HG02973 (cell line): ENCODE data around the gene RILPL2.
"Not testable (repeated sequence)": the region's sequence is repeated elsewhere in the genome, so short reads cannot be mapped to it uniquely, and the experiment has no call there.

Experiments used
- ATAC-seq: cut with Tn5 transposase; IDR thresholded peaks from one replicate; pipeline ENCODE4 v1.9.1; 2021; ENCODE audit warnings: moderate library complexity; ENCODE audit not compliant: unreplicated experiment

Gene RILPL2

GRCh38 chr12:123436017-123436964, at the start of gene RILPL2:
Gene RILPL2 (minus strand): TSS chr12:123436684. CDS start chr12:123436420, 264 bp downstream.
- ATAC-seq: peak; percentile 74

DNA sequence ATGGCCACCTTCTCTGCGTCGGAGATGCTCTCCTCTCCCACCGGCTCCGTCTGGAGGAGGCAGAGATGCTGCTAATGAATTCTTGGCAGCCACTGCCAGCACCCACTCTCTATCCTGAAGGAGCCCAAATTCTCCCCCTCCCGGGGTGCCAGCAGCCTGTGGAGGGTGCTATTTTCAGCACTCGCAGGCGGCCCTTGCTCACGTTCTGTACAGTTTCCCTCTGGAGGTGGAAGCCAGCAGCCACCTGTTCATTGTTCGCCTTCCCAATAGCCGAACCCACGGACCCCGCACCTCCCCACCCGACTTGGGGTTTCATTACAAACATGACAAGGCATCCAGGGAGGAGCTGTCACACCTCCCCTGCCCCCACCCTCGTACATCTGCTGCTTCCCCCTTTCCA, 49.3 kb upstream of the RILPL2 start:
- no peak for ATAC-seq

DNA sequence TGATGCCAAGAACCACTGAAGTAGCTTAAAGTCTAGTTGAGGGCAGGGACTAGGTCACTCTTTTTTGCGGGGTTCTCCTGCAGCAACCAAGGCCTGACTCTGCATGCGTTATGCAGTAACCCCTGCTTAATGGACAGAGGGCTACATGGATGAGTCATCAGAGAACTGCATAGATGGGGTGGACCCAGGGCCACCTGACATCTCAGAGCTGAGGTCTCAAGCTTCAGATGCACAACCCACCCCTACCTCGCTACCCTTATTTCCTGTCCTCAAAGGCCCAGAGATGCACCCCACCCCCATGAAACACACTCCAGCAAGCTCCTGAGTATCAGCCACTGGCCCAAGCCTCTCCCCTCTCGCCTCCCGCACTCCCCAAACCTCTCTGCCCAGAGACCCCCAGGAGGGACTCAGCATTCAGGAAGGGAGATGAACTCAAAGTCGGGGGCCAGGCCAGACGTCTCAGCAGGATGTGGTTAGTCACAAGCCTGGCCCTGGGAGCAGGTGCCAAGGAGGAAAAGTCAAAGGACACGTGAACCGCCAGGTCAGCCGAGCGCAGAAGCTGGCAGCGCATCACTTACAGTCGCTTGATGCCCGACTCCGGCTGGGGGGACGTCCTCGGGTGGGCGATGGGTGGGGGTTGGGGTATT, 47.2 kb upstream of the RILPL2 start:
- no peak for ATAC-seq

DNA sequence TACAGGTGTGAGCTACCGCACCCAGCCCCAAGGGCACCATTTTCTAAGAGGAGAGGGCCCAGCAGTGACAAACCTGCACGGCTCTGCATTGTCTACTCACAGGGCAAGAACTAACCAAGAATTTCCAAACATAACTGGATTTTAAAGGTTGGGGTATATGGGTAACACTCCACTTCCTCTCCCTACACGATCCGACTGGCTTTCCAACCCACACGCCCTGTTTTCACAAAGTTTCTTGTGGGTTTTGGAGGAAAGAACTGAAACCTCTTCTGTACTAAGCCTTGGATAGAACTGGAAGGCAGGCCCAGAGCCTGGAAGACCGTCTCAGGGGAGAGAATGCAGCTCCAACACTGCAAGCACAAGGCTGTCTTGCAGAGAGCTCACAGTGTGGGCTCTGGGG, 46.4 kb upstream of the RILPL2 start:
- no peak for ATAC-seq

GRCh38 chr12:123481251-123481650, 44.8 kb upstream of the RILPL2 start:
- ATAC-seq: not testable (repeated sequence)

GRCh38 chr12:123479442-123480180, 43.1 kb upstream of the RILPL2 start:
- ATAC-seq: no peak

GRCh38 chr12:123478762-123479161, 42.3 kb upstream of the RILPL2 start:
- ATAC-seq: no peak

- ATAC-seq: no peak
These were observed 41.6 kb upstream of the RILPL2 start for GRCh38 chr12:123478069-123478468.

DNA sequence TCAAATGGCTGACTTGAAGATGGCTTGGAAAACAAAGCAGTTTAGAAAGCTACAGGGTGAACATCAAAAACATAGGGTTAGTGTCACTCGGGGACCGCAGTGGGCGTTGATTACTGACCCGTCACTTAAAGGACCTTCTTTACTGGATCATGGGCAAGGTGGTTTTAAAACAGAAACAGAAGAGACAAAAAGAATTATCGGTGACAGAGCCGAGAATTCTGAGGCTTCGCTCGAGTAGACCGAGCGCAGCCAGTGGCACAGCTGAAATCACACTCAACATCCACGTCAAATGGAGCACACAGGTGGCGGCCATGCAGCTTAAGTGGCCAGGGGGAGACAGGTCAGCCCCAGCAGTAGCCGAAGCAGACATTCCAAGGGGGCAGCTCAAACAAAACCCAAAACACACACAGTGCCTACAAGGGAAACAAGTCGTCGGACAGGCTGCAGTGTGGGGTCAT, 38.8 kb upstream of the RILPL2 start:
- no peak for ATAC-seq

DNA sequence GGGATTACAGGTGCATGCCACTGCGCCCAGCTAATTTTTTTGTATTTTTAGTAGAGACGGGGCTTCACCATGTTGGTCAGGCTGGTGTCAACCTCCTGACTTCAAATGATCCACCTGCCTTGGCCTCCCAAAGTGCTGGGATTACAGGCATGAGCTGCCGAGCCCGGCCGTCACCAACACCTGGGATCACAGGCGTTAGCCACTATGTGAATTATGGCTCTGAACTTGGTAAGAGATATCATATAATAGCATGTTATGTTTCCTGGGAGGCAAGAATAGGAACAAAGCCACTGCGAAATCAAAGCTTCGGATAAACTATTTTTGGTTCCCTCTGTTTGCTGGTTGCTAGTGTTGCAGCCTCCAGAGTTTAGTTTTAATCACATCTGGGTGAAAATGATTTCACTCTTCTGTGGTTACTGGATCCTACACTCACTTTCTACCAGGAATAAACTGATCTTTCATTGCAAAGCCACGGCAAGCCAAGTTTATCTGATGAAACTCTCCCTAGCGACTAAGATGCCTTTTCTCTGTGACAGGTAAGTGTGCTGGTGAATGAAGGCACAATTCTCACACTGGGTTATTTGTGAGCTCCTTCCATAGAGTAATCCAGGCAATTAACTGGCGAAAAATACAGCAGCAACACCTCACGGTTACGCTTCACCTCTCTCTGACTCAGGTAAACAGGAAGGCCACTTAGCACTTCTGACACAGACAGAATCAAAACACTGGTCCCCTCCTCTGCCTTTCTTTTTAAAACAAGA, 38.2 kb upstream of the RILPL2 start:
- ATAC-seq: no peak

GRCh38 chr12:123472438-123472849, 36.0 kb upstream of the RILPL2 start:
- ATAC-seq: no peak

- ATAC-seq: no peak
These were observed 35.0 kb upstream of the RILPL2 start for GRCh38 chr12:123471374-123472068.

DNA sequence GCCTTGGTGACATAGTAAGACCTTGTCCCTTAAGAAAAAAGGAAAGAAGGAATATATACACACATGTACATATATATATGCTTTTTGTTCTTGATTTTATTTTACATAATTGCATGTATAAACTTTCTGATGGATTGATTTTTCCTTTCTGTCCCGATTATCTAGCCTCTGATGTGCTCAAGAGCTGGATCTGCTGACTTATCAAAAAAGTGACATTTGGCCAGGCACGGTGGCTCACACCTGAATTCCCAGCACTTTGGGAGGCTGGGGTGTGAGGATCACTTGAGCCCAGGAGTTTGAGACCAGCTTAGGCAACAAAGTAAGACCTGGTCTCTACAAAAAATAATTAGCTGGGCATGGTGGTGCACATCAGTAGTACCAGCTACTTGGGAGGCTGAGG, 33.5 kb upstream of the RILPL2 start:
- ATAC-seq: no peak

DNA sequence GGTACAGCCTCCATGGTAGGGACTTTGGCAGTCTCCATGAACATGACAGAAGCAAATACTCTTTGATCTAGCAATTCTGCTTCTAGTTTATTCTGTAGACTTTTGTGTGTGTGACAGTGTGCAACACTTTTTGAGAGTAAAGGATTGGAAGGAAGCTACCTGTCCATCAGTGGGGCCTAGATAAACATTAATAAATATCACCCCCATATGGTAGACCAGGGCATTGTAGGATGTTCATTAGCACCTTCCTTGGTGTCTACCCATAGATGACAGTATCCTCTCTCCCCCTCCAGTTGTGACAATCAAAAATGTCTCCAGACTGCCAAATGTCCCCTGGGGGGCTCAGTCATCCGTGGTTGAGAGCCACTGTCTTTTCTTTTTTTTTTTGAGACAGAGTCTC, 32.3 kb upstream of the RILPL2 start:
- no peak for ATAC-seq

GRCh38 chr12:123465084-123465483, 28.6 kb upstream of the RILPL2 start:
- no peak for ATAC-seq

DNA sequence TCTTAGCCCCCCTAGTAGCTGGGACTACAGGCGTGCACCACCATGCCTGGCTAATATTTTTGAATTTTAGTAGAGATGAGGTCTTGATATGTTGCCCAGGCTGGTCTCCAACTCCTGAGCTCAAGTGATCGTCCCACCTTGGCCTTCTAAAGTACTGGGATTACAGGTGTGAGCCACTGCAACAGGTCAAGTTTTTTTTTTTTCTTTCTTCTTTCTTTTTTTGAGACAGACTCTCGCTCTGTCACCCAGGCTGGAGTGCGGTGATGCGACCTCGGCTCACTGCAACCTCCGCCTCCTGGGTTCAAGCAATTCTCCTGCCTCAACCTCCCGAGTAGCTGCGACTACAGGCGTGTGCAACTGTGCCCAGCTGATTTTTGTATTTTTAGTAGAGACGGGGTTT, 26.7 kb upstream of the RILPL2 start:
- not testable (repeated sequence) for ATAC-seq

- ATAC-seq: no peak
These were observed 21.7 kb upstream of the RILPL2 start, which contains the start of gene SNRNP35 for GRCh38 chr12:123457980-123458779. Gene SNRNP35 (plus strand): TSS chr12:123458139. CDS start chr12:123465541, 7,402 bp downstream.

- no peak for ATAC-seq
These were observed 16.7 kb upstream of the RILPL2 start for GRCh38 chr12:123453165-123453564.

GRCh38 chr12:123452276-123452550, 15.7 kb upstream of the RILPL2 start:
- ATAC-seq: not testable (repeated sequence)
